ENCODE data around the gene DCP2. TPM values are rescaled to one million over a fixed set of nuclear protein-coding genes. Genes with fewer than 3 reads are reported as not detected.
A peak's percentile ranks its signal among the peaks of the same experiment; 100 is the strongest.

The DCP2 gene
- total and polyA plus RNA-seq, 9 donors, result 12.4 to 58.7 (median 40.6) TPM

DNA sequence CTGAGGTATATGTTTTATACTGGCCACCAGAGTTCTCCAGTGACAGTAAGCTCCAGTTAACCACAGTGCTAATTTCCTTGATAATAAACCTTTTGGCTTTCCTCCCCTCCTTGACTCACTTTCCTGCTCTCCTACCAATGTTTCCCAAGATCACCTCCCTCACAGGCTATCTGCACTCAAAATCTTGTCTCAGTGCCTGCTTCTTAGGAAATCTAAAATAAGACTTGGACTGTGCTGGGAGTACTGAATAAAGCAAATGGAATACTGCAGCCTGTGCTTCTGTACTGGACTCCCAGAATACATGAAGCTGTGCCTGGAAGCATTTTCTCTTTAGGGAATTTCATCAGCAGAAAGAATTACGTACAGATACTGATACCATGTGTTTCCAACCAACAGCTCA is 1.7 kb upstream of the DCP2 start:
- no peaks in the 10 kb centered on the region for H3K36me3 ChIP-seq

GRCh38 chr5:112975721-112976431 is 722 bp upstream of the DCP2 start:
- peak overlapping the region in 1 of 2 donors; percentile 85 for H3K27ac ChIP-seq
- peaks cover 5% of the 10 kb centered on the region for H3K4me1 ChIP-seq (ENCODE audit: insufficient read depth)
- H3K9me3 ChIP-seq, result no peaks in the 10 kb centered on the region
- intact Hi-C loops (cut with DNase I), result loop anchor here in 1 of 4 donors (10.0 kb wide), 1 partner anchor 61 kb away; no protein-coding TSS in a partner anchor
- peak overlapping the region; percentile 85 for H3K4me3 ChIP-seq
- DNase-seq, result no peak
- H3K36me3 ChIP-seq, result no peaks in the 10 kb centered on the region
- WGBS, 3 donors, result 29 to 30% (median 30%) methylated on average over 11 of the region's 11 CpGs
- no peaks in the 10 kb centered on the region for H3K27me3 ChIP-seq
- no peak for TF ChIP-seq POLR2A (IDR thresholded peaks at IDR 0.05)

More for the DNA sequence above, 1.7 kb upstream of the DCP2 start:
- no peak for DNase-seq
- intact Hi-C loops (cut with DNase I), result loop anchor here in 1 of 4 donors (10.0 kb wide), 1 partner anchor 60 kb away; no protein-coding TSS in a partner anchor
- TF ChIP-seq EP300 (IDR thresholded peaks at IDR 0.05), result no peak
- Histone ChIP-seq H3K4me3 (no peak overlapping the region), H3K4me1 (ENCODE audit: insufficient read depth) (peaks cover 5% of the 10 kb centered on the region), H3K27me3 (no peaks in the 10 kb centered on the region), H3K9me3 (no peaks in the 10 kb centered on the region), H3K27ac (no peak overlapping the region)
- 75 to 86% (median 83%) methylated on average over 1 of the region's 1 CpG for WGBS, 3 donors

DNA sequence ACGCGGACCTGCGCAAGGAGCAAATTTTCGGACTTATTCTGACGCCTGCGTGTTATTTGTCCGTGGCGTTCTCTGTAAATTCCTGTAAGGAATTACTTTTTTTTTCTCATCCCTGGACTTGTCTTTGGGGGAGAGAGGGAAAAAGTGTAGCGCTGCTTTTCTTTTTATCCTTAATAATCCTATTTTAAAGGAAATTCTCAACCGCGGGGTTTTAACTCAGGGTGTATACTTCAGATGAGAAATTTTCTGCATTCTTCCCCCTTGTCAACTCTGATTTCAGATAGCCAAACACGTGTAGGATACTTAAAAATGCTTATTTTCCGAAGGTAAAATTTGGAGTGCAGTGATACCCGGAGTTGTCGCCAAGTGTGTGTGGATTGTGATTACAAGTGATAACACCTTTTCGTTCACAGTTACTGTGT is 853 bp downstream of the DCP2 start:
- Histone ChIP-seq H3K27ac (peak overlapping the region in 1 of 2 donors; percentile 85), H3K36me3 (no peaks in the 10 kb centered on the region), H3K4me3 (peak overlapping the region; percentile 85), H3K27me3 (no peaks in the 10 kb centered on the region), H3K4me1 (ENCODE audit: insufficient read depth) (peaks cover 9% of the 10 kb centered on the region), H3K9me3 (no peaks in the 10 kb centered on the region)
- WGBS, 3 donors, result 0 to 1% (median 1%) methylated on average over 16 of the region's 16 CpGs
- TF ChIP-seq POLR2A (IDR thresholded peaks at IDR 0.05), result no peak
- TF ChIP-seq EP300 (IDR thresholded peaks at IDR 0.05), result no peak
- no peak for TF ChIP-seq CTCF (IDR thresholded peaks at IDR 0.05)
- intact Hi-C loops (cut with DNase I), result loop anchor here in 1 of 4 donors (10.0 kb wide), 1 partner anchor 63 kb away; no protein-coding TSS in a partner anchor
- no peak for DNase-seq

DNA sequence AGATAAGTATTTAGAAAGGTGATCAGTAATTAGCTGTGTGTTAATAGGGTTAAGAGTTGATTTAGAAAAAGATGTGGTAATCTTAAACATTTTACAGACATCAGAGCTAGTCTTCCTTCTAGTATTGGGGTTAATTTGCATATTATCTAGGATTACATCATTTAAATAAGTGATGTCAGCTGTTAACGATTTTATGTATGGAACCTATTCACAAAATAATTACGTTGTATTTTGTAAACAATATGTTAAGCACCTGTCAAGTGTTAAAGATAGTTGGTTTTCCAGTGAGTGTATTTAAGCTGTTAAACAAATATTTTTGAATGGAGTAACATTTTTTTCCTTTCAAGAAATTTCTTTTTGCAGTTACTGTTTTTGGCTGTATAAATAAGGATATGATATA is 2.2 kb downstream of the DCP2 start:
- TF ChIP-seq POLR2A (IDR thresholded peaks at IDR 0.05), result no peak
- no peak for TF ChIP-seq EP300 (IDR thresholded peaks at IDR 0.05)
- TF ChIP-seq CTCF (IDR thresholded peaks at IDR 0.05), result no peak
- Histone ChIP-seq H3K36me3 (no peaks in the 10 kb centered on the region), H3K9me3 (no peaks in the 10 kb centered on the region), H3K4me3 (no peak overlapping the region), H3K27ac (no peak overlapping the region), H3K27me3 (no peaks in the 10 kb centered on the region), H3K4me1 (ENCODE audit: insufficient read depth) (peaks cover 9% of the 10 kb centered on the region)
- WGBS, 3 donors, result 10 to 21% (median 15%) methylated on average over 2 of the region's 2 CpGs
- intact Hi-C loops (cut with DNase I), result loop anchor here in 1 of 4 donors (10.0 kb wide), 1 partner anchor 64 kb away; no protein-coding TSS in a partner anchor
- DNase-seq, result no peak

DNA sequence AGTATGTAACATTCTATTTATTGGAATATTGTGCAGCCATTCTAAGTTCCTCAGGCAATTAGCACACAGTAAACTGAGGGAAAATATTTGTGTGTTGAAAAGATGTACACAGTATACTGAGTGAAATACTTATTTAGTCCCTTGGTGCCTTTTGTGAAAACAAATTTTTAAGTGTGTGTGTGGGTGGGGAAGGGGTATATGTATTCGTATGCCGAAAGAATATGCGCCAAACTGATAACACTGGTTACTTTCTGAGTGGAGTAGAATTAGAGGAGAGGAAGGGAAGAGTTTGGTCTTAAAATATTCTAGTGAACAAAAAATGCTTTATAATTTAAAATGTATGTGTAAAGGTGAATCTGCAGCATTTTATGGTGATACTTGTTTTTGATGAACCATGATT is 3.1 kb downstream of the DCP2 start:
- 47 to 62% (median 60%) methylated on average over 3 of the region's 3 CpGs for WGBS, 3 donors
- Histone ChIP-seq H3K27me3 (no peaks in the 10 kb centered on the region), H3K9me3 (no peaks in the 10 kb centered on the region), H3K27ac (no peak overlapping the region), H3K4me3 (no peak overlapping the region), H3K4me1 (ENCODE audit: insufficient read depth) (peaks cover 9% of the 10 kb centered on the region), H3K36me3 (no peaks in the 10 kb centered on the region)
- no peak for DNase-seq
- intact Hi-C loops (cut with DNase I), result loop anchor here in 1 of 4 donors (10.0 kb wide), 1 partner anchor 65 kb away; no protein-coding TSS in a partner anchor
- TF ChIP-seq EP300 (IDR thresholded peaks at IDR 0.05) (no peak), POLR2A (IDR thresholded peaks at IDR 0.05) (no peak), CTCF (IDR thresholded peaks at IDR 0.05) (no peak)
